ENCODE data around the gene PRPF40A. TPM values are rescaled to one million over a fixed set of nuclear protein-coding genes. Genes with fewer than 3 reads are reported as not detected.

PRPF40A gene
- total RNA-seq, 2 donors from 2014 or later, result 122 to 127 TPM

- DNase-seq (no peak), ATAC-seq (replicated peaks in 1 of 2) (no peak)
- Mint-ChIP-seq H3K4me3 (no peak overlapping the region), H3K27ac (no peak overlapping the region), H3K9me3 (no peaks in the 10 kb centered on the region), H3K4me1 (ENCODE audit: low read depth) (no peaks in the 10 kb centered on the region), H3K36me3 (ENCODE audit: insufficient read depth in 2 of 2) (no peaks in the 10 kb centered on the region), H3K27me3 (ENCODE audit: low read depth) (no peaks in the 10 kb centered on the region)
Observed at GRCh38 chr2:152618193-152618564, 99.1 kb downstream of the PRPF40A start.

GRCh38 chr2:152617456-152618192, 99.6 kb downstream of the PRPF40A start:
- Mint-ChIP-seq H3K27ac (no peak overlapping the region), H3K4me1 (ENCODE audit: low read depth) (no peaks in the 10 kb centered on the region), H3K4me3 (no peak overlapping the region), H3K36me3 (ENCODE audit: insufficient read depth in 2 of 2) (no peaks in the 10 kb centered on the region), H3K27me3 (ENCODE audit: low read depth) (no peaks in the 10 kb centered on the region), H3K9me3 (no peaks in the 10 kb centered on the region)
- ATAC-seq (replicated peaks in 1 of 2), result no peak
- DNase-seq, result no peak

DNA sequence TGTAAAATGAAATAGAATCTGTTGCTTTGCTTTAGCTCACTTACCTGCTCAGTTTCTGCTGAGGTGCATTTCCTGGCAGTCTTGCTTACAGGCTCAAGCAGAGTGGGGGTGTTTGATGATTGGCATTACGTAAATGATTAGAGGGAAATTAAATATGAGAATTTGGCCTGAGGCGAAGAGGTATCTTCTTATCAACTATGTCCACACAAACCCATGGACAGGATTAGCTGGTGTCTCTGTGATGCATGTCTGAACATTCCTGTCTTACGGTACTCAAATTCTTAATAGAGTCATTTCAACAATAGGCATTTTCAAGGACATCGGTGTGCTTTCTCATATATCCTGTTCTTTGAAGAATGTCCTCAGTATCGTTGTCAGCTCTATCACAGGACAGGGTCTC, 102.1 kb downstream of the PRPF40A start:
- ATAC-seq (replicated peaks in 1 of 2) (no peak), DNase-seq (no peak)
- Mint-ChIP-seq H3K4me1 (ENCODE audit: low read depth) (peaks cover 8% of the 10 kb centered on the region), H3K36me3 (ENCODE audit: insufficient read depth in 2 of 2) (no peaks in the 10 kb centered on the region), H3K27me3 (ENCODE audit: low read depth) (no peaks in the 10 kb centered on the region), H3K9me3 (no peaks in the 10 kb centered on the region), H3K4me3 (no peak overlapping the region), H3K27ac (no peak overlapping the region)

GRCh38 chr2:152613235-152613634, 104.0 kb downstream of the PRPF40A start:
- no peak for ATAC-seq (replicated peaks in 1 of 2)
- Mint-ChIP-seq H3K27ac (no peak overlapping the region), H3K27me3 (ENCODE audit: low read depth) (no peaks in the 10 kb centered on the region), H3K36me3 (ENCODE audit: insufficient read depth in 2 of 2) (no peaks in the 10 kb centered on the region), H3K4me1 (ENCODE audit: low read depth) (peaks cover 8% of the 10 kb centered on the region), H3K4me3 (no peak overlapping the region), H3K9me3 (no peaks in the 10 kb centered on the region)
- no peak for DNase-seq

GRCh38 chr2:152611458-152612231, 105.6 kb downstream of the PRPF40A start:
- ATAC-seq (replicated peaks in 1 of 2) (no peak), DNase-seq (no peak)
- H3K4me1 Mint-ChIP-seq (ENCODE audit: low read depth), result peaks cover 8% of the 10 kb centered on the region
- no peak overlapping the region for H3K27ac Mint-ChIP-seq
- no peaks in the 10 kb centered on the region for H3K9me3 Mint-ChIP-seq
- no peak overlapping the region for H3K4me3 Mint-ChIP-seq
- no peaks in the 10 kb centered on the region for H3K36me3 Mint-ChIP-seq (ENCODE audit: insufficient read depth in 2 of 2)
- no peaks in the 10 kb centered on the region for H3K27me3 Mint-ChIP-seq (ENCODE audit: low read depth)

DNA sequence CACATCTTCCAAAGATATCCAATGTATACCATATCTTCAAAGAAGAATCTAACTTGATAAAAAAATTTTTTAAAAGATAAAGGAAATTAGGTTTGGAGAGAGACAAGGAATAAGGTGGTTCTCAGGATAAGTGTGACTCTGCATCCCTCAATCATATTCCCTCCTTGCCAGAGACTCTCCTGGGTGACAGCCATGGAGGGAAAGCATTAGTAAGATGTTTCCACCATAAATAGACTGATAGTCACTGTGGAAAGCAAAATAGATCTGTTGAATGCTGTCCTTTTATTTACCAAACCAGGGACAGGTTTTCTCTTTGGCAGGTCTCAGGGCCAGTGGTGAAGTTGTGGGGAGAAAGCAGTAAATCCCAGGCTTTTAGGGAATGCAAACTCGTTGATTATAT, 107.6 kb downstream of the PRPF40A start:
- Mint-ChIP-seq H3K9me3 (no peaks in the 10 kb centered on the region), H3K27ac (no peak overlapping the region), H3K36me3 (ENCODE audit: insufficient read depth in 2 of 2) (no peaks in the 10 kb centered on the region), H3K4me1 (ENCODE audit: low read depth) (peaks cover 8% of the 10 kb centered on the region), H3K4me3 (no peak overlapping the region), H3K27me3 (ENCODE audit: low read depth) (no peaks in the 10 kb centered on the region)
- ATAC-seq (replicated peaks in 1 of 2), result no peak
- no peak for DNase-seq

DNA sequence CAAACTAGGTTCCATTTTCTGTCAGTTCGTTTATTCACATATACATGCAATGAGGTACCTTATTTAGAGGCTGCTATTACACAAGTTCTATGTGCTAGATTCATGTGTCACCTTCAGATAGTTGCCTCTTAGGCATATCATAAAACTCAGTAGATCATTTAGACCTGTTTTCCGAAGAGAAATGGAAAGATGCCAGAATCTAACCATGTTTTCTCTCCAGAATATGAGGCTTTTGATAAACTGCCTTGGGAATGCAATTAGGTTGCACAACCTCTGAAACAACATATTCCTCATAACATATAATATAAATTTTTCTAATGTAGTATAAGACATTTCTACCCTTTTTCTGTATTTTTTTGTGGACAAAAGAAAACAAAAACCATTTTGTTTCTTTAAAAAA, 108.1 kb downstream of the PRPF40A start:
- Mint-ChIP-seq H3K9me3 (no peaks in the 10 kb centered on the region), H3K27ac (no peak overlapping the region), H3K36me3 (ENCODE audit: insufficient read depth in 2 of 2) (no peaks in the 10 kb centered on the region), H3K4me1 (ENCODE audit: low read depth) (peaks cover 8% of the 10 kb centered on the region), H3K4me3 (no peak overlapping the region), H3K27me3 (ENCODE audit: low read depth) (no peaks in the 10 kb centered on the region)
- ATAC-seq (replicated peaks in 1 of 2), result no peak
- DNase-seq, result no peak

GRCh38 chr2:152607793-152608300, 109.4 kb downstream of the PRPF40A start:
- Mint-ChIP-seq H3K36me3 (ENCODE audit: insufficient read depth in 2 of 2) (no peaks in the 10 kb centered on the region), H3K27me3 (ENCODE audit: low read depth) (no peaks in the 10 kb centered on the region), H3K9me3 (no peaks in the 10 kb centered on the region), H3K4me1 (ENCODE audit: low read depth) (peaks cover 11% of the 10 kb centered on the region), H3K27ac (no peak overlapping the region), H3K4me3 (no peak overlapping the region)
- no peak for DNase-seq
- no peak for ATAC-seq (replicated peaks in 1 of 2)

DNA sequence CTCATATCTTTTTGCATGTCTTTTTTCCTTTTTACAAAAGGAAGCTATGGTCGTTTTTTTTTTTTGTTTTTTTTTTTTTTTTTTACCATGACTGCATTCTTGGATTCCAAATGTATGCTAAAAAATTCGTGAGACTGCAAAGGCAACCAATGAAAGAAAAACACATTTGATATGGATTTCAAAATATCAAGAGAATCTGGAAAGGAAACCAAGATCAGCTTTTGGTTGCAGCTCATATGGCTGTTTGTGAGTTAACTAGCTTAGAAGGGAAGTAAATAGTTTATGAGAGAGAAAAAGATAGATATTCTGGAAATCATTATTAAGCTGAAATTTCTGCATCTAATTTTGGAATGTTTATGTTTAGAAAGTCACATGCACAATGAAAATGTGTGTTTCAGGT, 110.3 kb downstream of the PRPF40A start:
- Mint-ChIP-seq H3K4me1 (ENCODE audit: low read depth) (peaks cover 11% of the 10 kb centered on the region), H3K36me3 (ENCODE audit: insufficient read depth in 2 of 2) (no peaks in the 10 kb centered on the region), H3K27ac (no peak overlapping the region), H3K9me3 (no peaks in the 10 kb centered on the region), H3K4me3 (no peak overlapping the region), H3K27me3 (ENCODE audit: low read depth) (no peaks in the 10 kb centered on the region)
- no peak for DNase-seq
- ATAC-seq (replicated peaks in 1 of 2), result no peak

GRCh38 chr2:152606081-152606480, 111.2 kb downstream of the PRPF40A start:
- H3K4me1 Mint-ChIP-seq (ENCODE audit: low read depth), result peaks cover 6% of the 10 kb centered on the region

GRCh38 chr2:152603166-152603565, 114.1 kb downstream of the PRPF40A start:
- no peak for DNase-seq
- Mint-ChIP-seq H3K27ac (no peak overlapping the region), H3K36me3 (ENCODE audit: insufficient read depth in 2 of 2) (no peaks in the 10 kb centered on the region), H3K9me3 (no peaks in the 10 kb centered on the region), H3K4me3 (no peak overlapping the region), H3K4me1 (ENCODE audit: low read depth) (peaks cover 6% of the 10 kb centered on the region), H3K27me3 (ENCODE audit: low read depth) (no peaks in the 10 kb centered on the region)
- ATAC-seq (replicated peaks in 1 of 2), result no peak

More at GRCh38 chr2:152606081-152606480, 111.2 kb downstream of the PRPF40A start:
- Mint-ChIP-seq H3K36me3 (ENCODE audit: insufficient read depth in 2 of 2) (no peaks in the 10 kb centered on the region), H3K9me3 (no peaks in the 10 kb centered on the region), H3K27ac (no peak overlapping the region), H3K27me3 (ENCODE audit: low read depth) (no peaks in the 10 kb centered on the region), H3K4me3 (no peak overlapping the region)
- DNase-seq (no peak), ATAC-seq (replicated peaks in 1 of 2) (no peak)

- Mint-ChIP-seq H3K36me3 (ENCODE audit: insufficient read depth in 2 of 2) (no peaks in the 10 kb centered on the region), H3K4me1 (ENCODE audit: low read depth) (peaks cover 6% of the 10 kb centered on the region), H3K4me3 (no peak overlapping the region), H3K27ac (no peak overlapping the region), H3K27me3 (ENCODE audit: low read depth) (no peaks in the 10 kb centered on the region), H3K9me3 (no peaks in the 10 kb centered on the region)
- DNase-seq (no peak), ATAC-seq (replicated peaks in 1 of 2) (no peak)
Observed at GRCh38 chr2:152602750-152603149, 114.5 kb downstream of the PRPF40A start.

Data from activated T-cell treated with anti-CD3 and anti-CD28 coated beads, Interleukin-2, amount 50 U/mL, for 72 hours (primary cell).